GM23338 (cell line): ENCODE data around the gene TENT5D. TPM values are rescaled to one million over a fixed set of nuclear protein-coding genes. Genes with fewer than 3 reads are reported as not detected.

ENCODE experiments used
- ATAC-seq: fragments of 200-7000 bp; cut with Tn5 transposase; 3 replicates; pipeline ENCODE4 v1.9.1; 2020
- DNase-seq: peaks from one replicate; pipeline ENCODE4 v3.0.0-alpha.2; 2015; ENCODE audit warnings: low spot score
- H2AFZ ChIP-seq: fragments of 200-600 bp; sonication (generic); 2 replicates; pipeline ENCODE4 v1.8.0; 2016; ENCODE audit warnings: antibody characterized with exemption, mild to moderate bottlenecking, moderate library complexity
- H3F3A ChIP-seq: fragments of 200-600 bp; sonication (generic); replicated peaks from 2 replicates; pipeline ENCODE4 v1.8.0; 2017; ENCODE audit warnings: antibody characterized with exemption, mixed run types, low read depth
- H3K27ac ChIP-seq: fragments of 200-600 bp; sonication (generic); 2 replicates; pipeline ENCODE4 v1.6.1; 2016; ENCODE audit warnings: low read depth
- H3K27me3 ChIP-seq: fragments of 200-600 bp; sonication (generic); 2 replicates; pipeline ENCODE4 v1.8.0; 2016; ENCODE audit warnings: mild to moderate bottlenecking, mixed run types, moderate library complexity; ENCODE audit not compliant: insufficient read depth
- H3K36me3 ChIP-seq: fragments of 200-600 bp; sonication (generic); 2 replicates; pipeline ENCODE4 v1.8.0; 2016; ENCODE audit warnings: mild to moderate bottlenecking; ENCODE audit not compliant: insufficient read depth
- H3K4me1 ChIP-seq: fragments of 200-600 bp; sonication (generic); 2 replicates; pipeline ENCODE4 v1.8.0; 2016; ENCODE audit warnings: mild to moderate bottlenecking, moderate library complexity; ENCODE audit not compliant: insufficient read depth
- H3K4me2 ChIP-seq: fragments of 200-600 bp; sonication (generic); 2 replicates; pipeline ENCODE4 v1.7.1; 2017; ENCODE audit warnings: mixed run types
- H3K4me3 ChIP-seq: fragments of 200-600 bp; sonication (generic); 2 replicates; pipeline ENCODE4 v1.6.1; 2016; ENCODE audit warnings: mixed run types
- H3K79me2 ChIP-seq: fragments of 200-600 bp; sonication (generic); replicated peaks from 2 replicates; pipeline ENCODE4 v1.8.0; 2017; ENCODE audit warnings: mild to moderate bottlenecking; ENCODE audit not compliant: insufficient read depth
- H3K9me2 ChIP-seq: fragments of 200-600 bp; sonication (generic); 2 replicates; pipeline ENCODE4 v1.8.0; 2017; ENCODE audit not compliant: insufficient read depth
- H4K20me1 ChIP-seq: fragments of 200-600 bp; sonication (generic); replicated peaks from 2 replicates; pipeline ENCODE4 v1.8.0; 2017; ENCODE audit warnings: mild to moderate bottlenecking; ENCODE audit not compliant: insufficient read depth
- H3K27ac Mint-ChIP-seq: 2 replicates; pipeline ENCODE4 v1.8.0; 2020; ENCODE audit warnings: inconsistent platforms, mild to moderate bottlenecking, moderate library complexity, mixed read lengths
- H3K27me3 Mint-ChIP-seq: 3 replicates; pipeline ENCODE4 v1.8.0; 2022; ENCODE audit warnings: low read depth, mild to moderate bottlenecking, moderate library complexity, mixed read lengths, inconsistent platforms; ENCODE audit not compliant: insufficient read depth, poor library complexity
- H3K36me3 Mint-ChIP-seq: 3 replicates; pipeline ENCODE4 v1.8.0; 2021; ENCODE audit warnings: low read depth, mild to moderate bottlenecking, inconsistent platforms, moderate library complexity, mixed read lengths
- H3K4me1 Mint-ChIP-seq: 3 replicates; pipeline ENCODE4 v1.8.0; 2020; ENCODE audit warnings: mild to moderate bottlenecking, inconsistent platforms, mixed read lengths
- H3K4me3 Mint-ChIP-seq: 3 replicates; pipeline ENCODE4 v1.8.0; 2021; ENCODE audit warnings: moderate library complexity, mild to moderate bottlenecking, inconsistent platforms, mixed read lengths
- H3K9me3 Mint-ChIP-seq: 3 replicates; pipeline ENCODE4 v1.8.0; 2020; ENCODE audit warnings: moderate library complexity, mild to moderate bottlenecking, inconsistent platforms, mixed read lengths
- CREB1 ChIP-seq: fragments of 250-450 bp; sonication (Bioruptor Pico); IDR thresholded peaks from 2 replicates; pipeline ENCODE4 v1.5.0; 2020; ENCODE audit warnings: low read depth, mild to moderate bottlenecking, moderate library complexity
- CTCF ChIP-seq, 2 experiments: fragments of 200-600 bp in 1 of 2; sonication (generic) in 1 of 2; conservative IDR thresholded peaks; 2 replicates each; pipeline versions ENCODE4 v1.5.1 to v1.6.1; 2016 to 2017; ENCODE audit warnings: antibody characterized with exemption in 2 of 2, low read depth in 2 of 2, mild to moderate bottlenecking in 2 of 2, moderate library complexity in 1 of 2
- ETS1 ChIP-seq: IDR thresholded peaks from 2 replicates; pipeline ENCODE4 v1.6.1; 2016; ENCODE audit warnings: antibody characterized with exemption
- EZH2 ChIP-seq: fragments of 200-600 bp; sonication (generic); IDR thresholded peaks from one replicate; pipeline ENCODE4 v1.8.0; 2017; ENCODE audit warnings: antibody characterized with exemption, mild to moderate bottlenecking, low read depth; ENCODE audit not compliant: unreplicated experiment
- EZH2phosphoT487 ChIP-seq: fragments of 200-600 bp; sonication (generic); IDR thresholded peaks from one replicate; pipeline ENCODE4 v1.8.1; 2018; ENCODE audit warnings: antibody characterized with exemption; ENCODE audit not compliant: unreplicated experiment
- JUNB ChIP-seq: IDR thresholded peaks from one replicate; pipeline ENCODE4 v1.6.1; 2016; ENCODE audit warnings: antibody characterized with exemption; ENCODE audit not compliant: unreplicated experiment
- NANOG ChIP-seq: IDR thresholded peaks from 2 replicates; pipeline ENCODE4 v1.6.1; 2016; ENCODE audit warnings: antibody characterized with exemption, borderline replicate concordance
- POLR2AphosphoS5 ChIP-seq: IDR thresholded peaks from 2 replicates; pipeline ENCODE4 v1.6.1; 2016; ENCODE audit warnings: antibody characterized with exemption, low read depth
- REST ChIP-seq: IDR thresholded peaks from one replicate; pipeline ENCODE4 v1.6.1; 2018; ENCODE audit warnings: antibody characterized with exemption; ENCODE audit not compliant: unreplicated experiment
- STAT1 ChIP-seq: IDR thresholded peaks from one replicate; pipeline ENCODE4 v1.6.1; 2016; ENCODE audit warnings: antibody characterized with exemption; ENCODE audit not compliant: unreplicated experiment
- ZNF114 ChIP-seq: fragments of 250-450 bp; sonication (Bioruptor Pico); IDR thresholded peaks from 2 replicates; pipeline ENCODE4 v1.5.0; 2020; ENCODE audit warnings: mild to moderate bottlenecking, moderate library complexity
- ZNF331 ChIP-seq: fragments of 250-450 bp; sonication (Bioruptor Pico); IDR thresholded peaks from 2 replicates; pipeline ENCODE4 v1.5.0; 2020; ENCODE audit warnings: low read depth, mild to moderate bottlenecking, moderate library complexity
- ZNF462 ChIP-seq: fragments of 250-450 bp; sonication (Bioruptor Pico); IDR thresholded peaks from 2 replicates; pipeline ENCODE4 v1.5.0; 2020; ENCODE audit warnings: mild to moderate bottlenecking, moderate library complexity
- polyA plus RNA-seq: library from polyadenylated mRNA; unstranded; fragments of >200 nt; fragmentation: Nextera tagmentation; extraction: Ambion mirVana; gene quantifications from 2 replicates; pipeline ENCODE4 v1.2.1, GENCODE V29; 2016
- total RNA-seq: library from RNA; depleted of rRNA; stranded (reverse); fragments of >200 nt; shearing (Covaris generic); gene quantifications from 2 replicates; pipeline ENCODE4 v1.2.3, GENCODE V29; 2014

The TENT5D gene
- total and polyA plus RNA-seq, 2 experiments from 2014 or later: 0.10 TPM; not detected in 1

GRCh38 chrX:80431505-80431832, 11.2 kb downstream of the TENT5D start:
- H3K79me2 ChIP-seq: no peaks in the 10 kb centered on the region

More at GRCh38 chrX:80431505-80431832, 11.2 kb downstream of the TENT5D start:
- Histone ChIP-seq H3K27me3 (no peaks in the 10 kb centered on the region), H3K36me3 (no peaks in the 10 kb centered on the region), H2AFZ (no peak overlapping the region), H3K9me2 (no peaks in the 10 kb centered on the region), H3K4me3 (no peak overlapping the region), H3F3A (no peaks in the 10 kb centered on the region), H3K27ac (no peak overlapping the region), H3K4me2 (no peak overlapping the region), H3K4me1 (no peaks in the 10 kb centered on the region), H4K20me1 (no peaks in the 10 kb centered on the region)
- no peak for TF ChIP-seq ZNF331
- TF ChIP-seq CTCF (conservative IDR thresholded peaks at IDR 0.05; ENCODE audit: low read depth in 2 of 2): no peak
- TF ChIP-seq ETS1: no peak
- TF ChIP-seq JUNB: no peak
- no peak for TF ChIP-seq STAT1
- no peak for TF ChIP-seq POLR2AphosphoS5
- no peak for TF ChIP-seq ZNF114 (CRISPR knock-in tag)
- no peak for TF ChIP-seq EZH2phosphoT487
- TF ChIP-seq CREB1 (CRISPR knock-in tag): no peak
- no peak for TF ChIP-seq EZH2
- no peak for TF ChIP-seq NANOG
- no peak for TF ChIP-seq REST
- no peak for TF ChIP-seq ZNF462 (CRISPR knock-in tag)
- peaks cover 32% of the 10 kb centered on the region for H3K9me3 Mint-ChIP-seq
- no peak overlapping the region for H3K27ac Mint-ChIP-seq
- DNase-seq (peak; percentile 6), ATAC-seq (no peak)
- no peaks in the 10 kb centered on the region for H3K4me1 Mint-ChIP-seq
- no peak overlapping the region for H3K4me3 Mint-ChIP-seq
- peaks cover 16% of the 10 kb centered on the region for H3K36me3 Mint-ChIP-seq
- no peaks in the 10 kb centered on the region for H3K27me3 Mint-ChIP-seq
